Psoas muscle (tissue), 8 donors: ENCODE results near the gene ATF2. TPM values are rescaled to one million over a fixed set of nuclear protein-coding genes. Genes with fewer than 3 reads are reported as not detected.

ENCODE experiments used
- ATAC-seq, 4 donors: fragments of 200-7000 bp; cut with Tn5 transposase; one replicate each; pipeline ENCODE4 v1.9.1; 2020; ENCODE audit warnings: moderate library complexity in 3 of 4, mild to moderate bottlenecking in 2 of 4
- DNase-seq, 2 donors: peaks; one replicate each; pipeline ENCODE4 v3.0.0-alpha.2; 2020
- H3K27ac ChIP-seq: fragments of 200-600 bp; one replicate; pipeline ENCODE4 v1.8.0; 2022
- H3K27me3 ChIP-seq, 3 donors: fragments of 200-600 bp in 1 of 3; one replicate each; pipeline versions ENCODE4 v1.6.1 to v1.8.0; 2013 to 2022; ENCODE audit warnings: low read length in 2 of 3, mild to moderate bottlenecking in 2 of 3, moderate library complexity in 1 of 3; ENCODE audit not compliant: insufficient read depth in 3 of 3
- H3K36me3 ChIP-seq, 2 donors: fragments of 200-600 bp in 1 of 2; one replicate each; pipeline versions ENCODE4 v1.6.1 to v1.8.0; 2013 to 2022; ENCODE audit warnings: low read depth in 1 of 2, mild to moderate bottlenecking in 1 of 2, moderate library complexity in 1 of 2; ENCODE audit not compliant: insufficient read depth in 1 of 2
- H3K4me1 ChIP-seq: fragments of 200-600 bp; one replicate; pipeline ENCODE4 v1.8.0; 2022
- H3K4me3 ChIP-seq: fragments of 200-600 bp; one replicate; pipeline ENCODE4 v1.8.0; 2022; ENCODE audit warnings: mild to moderate bottlenecking
- H3K9me3 ChIP-seq: fragments of 200-600 bp; one replicate; pipeline ENCODE4 v1.8.0; 2022
- WGBS, 3 donors: extraction: QIAGEN DNeasy Blood & Tissue Kit; methylation state at CpG; one replicate each; pipeline versions ENCODE4 v1.1.6 to v1.1.7; 2013; 5-methylcytosine and 5-hydroxymethylcytosine counted together
- intact Hi-C, 2 donors: fragments of 100-400 bp; cut with DNase I; formaldehyde crosslinking; loops; one replicate each; pipeline versions ENCODE4 v1.11.0 to v1.14.2; 2022
- polyA plus RNA-seq, 3 donors: library from polyadenylated mRNA; stranded (reverse); fragments of 200-250 nt; gene quantifications; one replicate each; pipeline ENCODE4 v1.2.3, GENCODE V29; 2013
- total RNA-seq, 4 donors: library from RNA; stranded (reverse); fragmentation: NEBNext Ultra II Directional in 2 of 4; extraction: Animal tissue kit (Norgen Biotek cat#: 25700) in 2 of 4; gene quantifications; one replicate each; pipeline versions ENCODE4 v1.2.1 to v1.2.4, GENCODE V29; 2021 to 2023
- TF ChIP-seq, protein P1 (sequence below): fragments of 200-600 bp; IDR thresholded peaks from one replicate; pipeline ENCODE4 v1.8.0; 2022; ENCODE audit warnings: antibody characterized with exemption
- donor health status: healthy with polysubstance abuse.
- donor health status: DM: no; HTN: no; CAD: no; lungs with moderate emphysema.
- donor health status: Bipolar disorder and iron deficiency.
- donor health status: healthy.
- donor health status: DM: yes; HTN: yes; CAD: no.
- donor health status: DM: no; HTN: no; CAD: no.
- donor health status: DM: no; HTN: no; CAD: no.
- donor health status: DM: yes; HTN: yes; CAD: no.

ATF2 gene
- total and polyA plus RNA-seq, 7 donors = 6.9 to 22.3 (median 18.7) TPM

DNA sequence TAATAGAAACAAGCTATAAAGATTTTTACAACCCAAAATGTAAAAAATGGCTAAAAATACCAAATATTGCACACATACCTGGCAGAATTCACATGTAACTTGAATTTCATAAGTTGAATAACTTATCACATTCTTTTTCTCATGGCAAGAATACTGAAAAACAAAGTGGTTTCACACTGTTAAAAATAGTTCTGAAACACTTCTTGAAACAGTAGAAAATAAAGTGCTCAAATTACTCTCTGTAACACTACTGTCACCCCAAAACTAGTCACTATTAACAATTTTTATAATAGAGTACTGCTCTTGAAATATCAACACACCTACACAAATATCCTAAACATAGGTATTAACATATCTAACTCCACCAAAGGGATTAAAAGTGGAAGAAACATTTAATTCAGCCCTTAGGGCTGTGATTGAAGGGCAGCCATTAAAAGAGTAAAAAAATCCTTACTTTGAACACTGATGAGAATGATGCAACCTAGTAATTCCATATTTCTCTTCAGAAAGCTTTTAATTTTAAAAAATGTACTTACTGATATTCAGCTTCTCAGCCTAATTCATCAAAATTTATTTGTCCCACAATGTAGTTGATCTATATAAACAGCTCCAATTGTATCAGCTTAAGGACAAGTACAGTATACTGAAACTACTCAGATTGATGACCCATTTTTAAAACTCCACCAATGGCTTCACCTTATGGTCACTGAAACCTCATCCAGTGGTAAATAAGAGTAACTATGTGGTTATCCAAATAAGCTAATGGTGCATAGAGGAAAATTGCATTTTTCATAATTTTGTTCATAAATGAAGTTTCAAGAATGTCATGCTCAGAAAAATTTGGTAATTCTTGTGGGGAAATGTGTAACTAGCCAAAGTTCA, 31.4 kb downstream of the ATF2 start:
- Histone ChIP-seq H3K27ac (no peak overlapping the region), H3K4me3 (no peak overlapping the region), H3K4me1 (peaks cover 9% of the 10 kb centered on the region), H3K27me3 (no peaks in the 10 kb centered on the region), H3K9me3 (no peaks in the 10 kb centered on the region), H3K36me3 (peaks cover 0 to 28% of the 10 kb centered on the region in 2 donors)
- ATAC-seq (no peak), DNase-seq (no peak)
- TF ChIP-seq, protein P1, sequence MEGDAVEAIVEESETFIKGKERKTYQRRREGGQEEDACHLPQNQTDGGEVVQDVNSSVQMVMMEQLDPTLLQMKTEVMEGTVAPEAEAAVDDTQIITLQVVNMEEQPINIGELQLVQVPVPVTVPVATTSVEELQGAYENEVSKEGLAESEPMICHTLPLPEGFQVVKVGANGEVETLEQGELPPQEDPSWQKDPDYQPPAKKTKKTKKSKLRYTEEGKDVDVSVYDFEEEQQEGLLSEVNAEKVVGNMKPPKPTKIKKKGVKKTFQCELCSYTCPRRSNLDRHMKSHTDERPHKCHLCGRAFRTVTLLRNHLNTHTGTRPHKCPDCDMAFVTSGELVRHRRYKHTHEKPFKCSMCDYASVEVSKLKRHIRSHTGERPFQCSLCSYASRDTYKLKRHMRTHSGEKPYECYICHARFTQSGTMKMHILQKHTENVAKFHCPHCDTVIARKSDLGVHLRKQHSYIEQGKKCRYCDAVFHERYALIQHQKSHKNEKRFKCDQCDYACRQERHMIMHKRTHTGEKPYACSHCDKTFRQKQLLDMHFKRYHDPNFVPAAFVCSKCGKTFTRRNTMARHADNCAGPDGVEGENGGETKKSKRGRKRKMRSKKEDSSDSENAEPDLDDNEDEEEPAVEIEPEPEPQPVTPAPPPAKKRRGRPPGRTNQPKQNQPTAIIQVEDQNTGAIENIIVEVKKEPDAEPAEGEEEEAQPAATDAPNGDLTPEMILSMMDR = no peak
- intact Hi-C loops = no loop called here

DNA sequence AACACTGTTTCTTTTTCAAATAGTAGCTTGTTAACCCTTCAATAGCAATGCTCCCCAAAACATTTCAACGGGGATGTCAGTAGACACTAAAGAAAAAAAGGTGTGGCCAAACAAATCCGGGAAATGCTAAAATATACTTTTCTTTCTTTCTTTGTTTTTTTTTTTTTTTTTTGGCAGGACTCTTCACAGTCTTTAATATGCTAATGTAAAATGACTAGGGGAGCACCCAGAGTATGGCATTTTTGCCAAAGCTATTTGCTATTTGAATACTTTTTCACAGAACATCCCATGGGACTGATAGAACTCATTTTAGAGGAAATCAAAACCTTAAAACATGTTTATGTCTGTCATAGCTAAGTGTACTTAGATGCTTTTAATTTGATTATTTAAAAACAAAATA, 32.1 kb downstream of the ATF2 start:
- Histone ChIP-seq H3K4me1 (peaks cover 13% of the 10 kb centered on the region), H3K9me3 (no peaks in the 10 kb centered on the region), H3K27me3 (no peaks in the 10 kb centered on the region), H3K27ac (no peak overlapping the region), H3K36me3 (peaks cover 0 to 28% of the 10 kb centered on the region in 2 donors), H3K4me3 (no peak overlapping the region)
- intact Hi-C loops = no loop called here
- WGBS, 3 donors = 71 to 85% (median 84%) methylated on average over 2 of the region's 2 CpGs
- ATAC-seq = no peak
- TF ChIP-seq, protein P1 = no peak
- DNase-seq = no peak

- intact Hi-C loops = no loop called here
- ATAC-seq = no peak
- peaks cover 13% of the 10 kb centered on the region for H3K4me1 ChIP-seq
- no peaks in the 10 kb centered on the region for H3K9me3 ChIP-seq
- 93 to 94% (median 93%) methylated on average over 3 of the region's 3 CpGs for WGBS, 3 donors
- H3K36me3 ChIP-seq = peaks cover 0 to 28% of the 10 kb centered on the region in 2 donors
- no peaks in the 10 kb centered on the region for H3K27me3 ChIP-seq
- DNase-seq = no peak
- TF ChIP-seq, protein P1 = no peak
- H3K27ac ChIP-seq = no peak overlapping the region
- H3K4me3 ChIP-seq = no peak overlapping the region
Measured at GRCh38 chr2:175135177-175135576, 32.8 kb downstream of the ATF2 start.

DNA sequence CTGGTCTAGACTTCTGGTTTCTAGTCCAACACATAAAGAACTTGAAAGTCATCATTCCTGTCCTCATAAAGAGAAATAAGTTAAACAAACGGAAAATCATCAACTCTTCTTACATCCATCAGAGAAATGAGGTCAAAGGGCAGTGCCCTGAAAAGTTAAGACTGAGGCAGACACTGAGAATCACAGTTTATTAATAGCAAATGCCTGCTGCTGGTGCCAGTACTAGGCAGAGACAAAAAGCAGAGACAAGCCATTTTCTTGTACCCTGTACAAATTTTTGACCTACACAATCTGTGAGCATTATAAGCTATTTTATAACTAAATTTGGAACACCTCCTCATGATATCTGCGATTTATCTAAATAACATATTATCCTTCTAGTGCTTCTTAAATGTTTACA, 36.8 kb downstream of the ATF2 start:
- H3K9me3 ChIP-seq = no peaks in the 10 kb centered on the region
- ATAC-seq (peak; percentile 65 to 91 (median 77)), DNase-seq (no peak)
- peaks cover 0 to 48% of the 10 kb centered on the region in 2 donors for H3K36me3 ChIP-seq
- H3K4me3 ChIP-seq = no peak overlapping the region
- 61 to 72% (median 64%) methylated on average over 2 of the region's 2 CpGs for WGBS, 3 donors
- TF ChIP-seq, protein P1 = no peak
- intact Hi-C loops = loop anchor here in 1 of 2 donors (5.0 kb wide), 1 partner anchor 36 kb away; the partner anchor contains the start of gene ATF2
- H3K27ac ChIP-seq = no peak overlapping the region
- no peaks in the 10 kb centered on the region for H3K27me3 ChIP-seq
- H3K4me1 ChIP-seq = peaks cover 13% of the 10 kb centered on the region
